Loucy (cell line): ENCODE data around the gene ZMAT5.

Experiments
- H2AFZ ChIP-seq: fragments of 200-600 bp; sonication (generic); 2 replicates; pipeline ENCODE4 v1.6.0; 2016; ENCODE audit warnings: antibody characterized with exemption, mild to moderate bottlenecking, low read length, moderate library complexity
- H3F3A ChIP-seq: fragments of 200-600 bp; 2 replicates; pipeline ENCODE4 v1.6.0; 2016; ENCODE audit warnings: antibody characterized with exemption, low read depth, mild to moderate bottlenecking
- H3K27me3 ChIP-seq: fragments of 200-600 bp; sonication (generic); 2 replicates; pipeline ENCODE4 v1.6.1; 2014; ENCODE audit warnings: low read length, mild to moderate bottlenecking; ENCODE audit not compliant: insufficient read depth, poor library complexity, severe bottlenecking
- H3K36me3 ChIP-seq: fragments of 200-600 bp; sonication (generic); 2 replicates; pipeline ENCODE4 v1.6.1; 2016; ENCODE audit warnings: low read length; ENCODE audit not compliant: insufficient read depth
- H3K4me1 ChIP-seq: fragments of 200-600 bp; sonication (generic); 2 replicates; pipeline ENCODE4 v1.5.1; 2014; ENCODE audit warnings: low read length, mild to moderate bottlenecking; ENCODE audit not compliant: insufficient read depth, poor library complexity, severe bottlenecking
- H3K4me2 ChIP-seq: fragments of 200-600 bp; sonication (generic); 2 replicates; pipeline ENCODE4 v1.6.0; 2014; ENCODE audit warnings: antibody characterized with exemption, low read length, low read depth, mild to moderate bottlenecking; ENCODE audit not compliant: poor library complexity, severe bottlenecking
- H3K4me3 ChIP-seq: fragments of 200-600 bp; sonication (generic); 2 replicates; pipeline ENCODE4 v1.5.1; 2014; ENCODE audit warnings: low read length, mild to moderate bottlenecking, mixed read lengths; ENCODE audit not compliant: poor library complexity, severe bottlenecking
- H3K79me2 ChIP-seq: fragments of 200-600 bp; sonication (generic); 2 replicates; pipeline ENCODE4 v1.6.1; 2014; ENCODE audit warnings: low read length; ENCODE audit not compliant: insufficient read depth
- H3K9ac ChIP-seq: fragments of 200-600 bp; sonication (generic); 2 replicates; pipeline ENCODE4 v1.6.0; 2014; ENCODE audit warnings: mild to moderate bottlenecking, low read depth, low read length, moderate library complexity; ENCODE audit not compliant: poor library complexity, severe bottlenecking
- H3K9me2 ChIP-seq: fragments of 200-600 bp; sonication (generic); replicated peaks from 2 replicates; pipeline ENCODE4 v1.6.1; 2016; ENCODE audit warnings: low read depth, low read length, mixed read lengths
- H3K9me3 ChIP-seq: fragments of 200-600 bp; sonication (generic); 2 replicates; pipeline ENCODE4 v1.6.1; 2014; ENCODE audit warnings: mild to moderate bottlenecking, antibody characterized with exemption, low read length, low read depth; ENCODE audit not compliant: insufficient read depth
- H4K20me1 ChIP-seq: fragments of 200-600 bp; sonication (generic); 2 replicates; pipeline ENCODE4 v1.6.0; 2014; ENCODE audit warnings: antibody characterized with exemption, low read length, mild to moderate bottlenecking; ENCODE audit not compliant: insufficient read depth, poor library complexity, severe bottlenecking
- CTCF ChIP-seq: fragments of 200-600 bp; sonication (generic); conservative IDR thresholded peaks from 2 replicates; pipeline ENCODE4 v1.5.1; 2014; ENCODE audit warnings: mild to moderate bottlenecking, antibody characterized with exemption, low read length
- EZH2phosphoT487 ChIP-seq: fragments of 200-600 bp; IDR thresholded peaks from 2 replicates; pipeline ENCODE4 v1.6.1; 2018; ENCODE audit warnings: antibody characterized with exemption, mild to moderate bottlenecking, moderate library complexity, borderline replicate concordance

ZMAT5 gene

GRCh38 chr22:29769723-29770321, 3.0 kb upstream of the ZMAT5 start:
- TF ChIP-seq CTCF (no peak), EZH2phosphoT487 (no peak)
- no peak overlapping the region for H3K9ac ChIP-seq
- peaks cover 9% of the 10 kb centered on the region; the same call in 1 of the 2 replicates for H3K36me3 ChIP-seq
- H4K20me1 ChIP-seq = peaks cover 3% of the 10 kb centered on the region
- no peaks in the 10 kb centered on the region for H3K9me3 ChIP-seq
- peak overlapping the region; percentile 97 for H3K4me2 ChIP-seq
- peaks cover 24% of the 10 kb centered on the region for H3K4me1 ChIP-seq
- no peaks in the 10 kb centered on the region for H3F3A ChIP-seq
- no peaks in the 10 kb centered on the region for H3K9me2 ChIP-seq
- H2AFZ ChIP-seq = no peak overlapping the region
- H3K4me3 ChIP-seq = no peak overlapping the region
- H3K27me3 ChIP-seq = no peaks in the 10 kb centered on the region
- H3K79me2 ChIP-seq = peaks cover 40% of the 10 kb centered on the region

- H3K9me2 ChIP-seq = no peaks in the 10 kb centered on the region
- H4K20me1 ChIP-seq = peaks cover 3% of the 10 kb centered on the region
- H3K79me2 ChIP-seq = peaks cover 40% of the 10 kb centered on the region
- peak overlapping the region; percentile 94 for H3K4me3 ChIP-seq
- no peaks in the 10 kb centered on the region for H3K27me3 ChIP-seq
- H3K9ac ChIP-seq = peak overlapping the region; percentile 94
- no peaks in the 10 kb centered on the region for H3K9me3 ChIP-seq
- H3K36me3 ChIP-seq = peaks cover 9% of the 10 kb centered on the region; the same call in 1 of the 2 replicates
- no peak overlapping the region for H2AFZ ChIP-seq
- H3K4me1 ChIP-seq = peaks cover 31% of the 10 kb centered on the region
- no peak for TF ChIP-seq CTCF
- H3F3A ChIP-seq = no peaks in the 10 kb centered on the region
- H3K4me2 ChIP-seq = peak overlapping the region; percentile 97
Observed at GRCh38 chr22:29768052-29768693, 1.4 kb upstream of the ZMAT5 start.

- H3K4me3 ChIP-seq = peak within 1 kb of the TSS; percentile 94
- H3K27me3 ChIP-seq = no peaks in the 10 kb centered on the region
- peak within 1 kb of the TSS; percentile 94 for H2AFZ ChIP-seq
- H3K4me2 ChIP-seq = peak within 1 kb of the TSS; percentile 97
- H3K9me2 ChIP-seq = no peaks in the 10 kb centered on the region
- peaks cover 40% of the 10 kb centered on the region for H3K79me2 ChIP-seq
- H3F3A ChIP-seq = no peaks in the 10 kb centered on the region
- peak within 1 kb of the TSS; percentile 94 for H3K9ac ChIP-seq
- TF ChIP-seq EZH2phosphoT487 (no peak), CTCF (no peak)
- H3K4me1 ChIP-seq = peaks cover 31% of the 10 kb centered on the region
- peaks cover 3% of the 10 kb centered on the region for H4K20me1 ChIP-seq
- H3K9me3 ChIP-seq = no peaks in the 10 kb centered on the region
- H3K36me3 ChIP-seq = peaks cover 9% of the 10 kb centered on the region; the same call in 1 of the 2 replicates
Observed at GRCh38 chr22:29767171-29768051, 604 bp upstream of the ZMAT5 start, which contains the start of gene UQCR10. Gene UQCR10 (plus strand): TSS chr22:29767369. CDS start chr22:29767399, 30 bp downstream.
